Sigmoid colon (tissue), 7 donors: Measurements from ENCODE around the gene C1orf141. TPM values are rescaled to one million over a fixed set of nuclear protein-coding genes. Genes with fewer than 3 reads are reported as not detected.

Experiments used
- DNase-seq: peaks from one replicate; pipeline ENCODE4 v3.0.0-alpha.2; 2019
- H3K27ac ChIP-seq, 4 donors: fragments of 200-600 bp; sonication (generic); one replicate each; pipeline ENCODE4 v1.5.1; 2016 to 2019; ENCODE audit warnings: mild to moderate bottlenecking in 1 of 4
- H3K27me3 ChIP-seq, 3 donors: fragments of 200-600 bp; sonication (generic); one replicate each; pipeline ENCODE4 v1.5.1; 2019; ENCODE audit warnings: mild to moderate bottlenecking in 1 of 3
- H3K36me3 ChIP-seq, 4 donors: fragments of 200-600 bp; sonication (generic); one replicate each; pipeline ENCODE4 v1.5.1; 2016 to 2019
- H3K4me1 ChIP-seq, 4 donors: fragments of 200-600 bp; sonication (generic); one replicate each; pipeline ENCODE4 v1.5.1; 2017 to 2019
- H3K4me3 ChIP-seq, 4 donors: fragments of 200-600 bp; sonication (generic); one replicate each; pipeline ENCODE4 v1.5.1; 2017 to 2019; ENCODE audit warnings: mild to moderate bottlenecking in 2 of 4, moderate library complexity in 1 of 4
- H3K9me3 ChIP-seq, 4 donors: fragments of 200-600 bp in 3 of 4; sonication (generic) in 3 of 4; one replicate each; pipeline versions ENCODE4 v1.5.1 to v1.6.1; 2013 to 2019
- EP300 ChIP-seq, 4 donors: sonication (generic); formaldehyde crosslinking; IDR thresholded peaks; one replicate each; pipeline ENCODE4 v1.6.1; 2017; ENCODE audit warnings: antibody characterized with exemption in 4 of 4
- POLR2A ChIP-seq, 2 donors: fragments of 450-650 bp; IDR thresholded peaks; one replicate each; pipeline ENCODE4 v1.6.1; 2016; ENCODE audit warnings: antibody characterized with exemption in 2 of 2, mild to moderate bottlenecking in 2 of 2, moderate library complexity in 2 of 2
- POLR2AphosphoS5 ChIP-seq, 4 donors: sonication (generic); formaldehyde crosslinking; IDR thresholded peaks; one replicate each; pipeline ENCODE4 v1.6.1; 2017; ENCODE audit warnings: antibody characterized with exemption in 4 of 4
- WGBS, 2 donors: extraction: QIAGEN DNeasy Blood & Tissue Kit; methylation state at CpG; one replicate each; pipeline ENCODE4 v1.1.7; 2013; 5-methylcytosine and 5-hydroxymethylcytosine counted together
- intact Hi-C: fragments of 100-400 bp; cut with DNase I; formaldehyde crosslinking; loops from one replicate; pipeline ENCODE4 v1.15.1; 2023
- polyA plus RNA-seq, 3 donors: library from polyadenylated mRNA; stranded (reverse); fragments of 200-250 nt; gene quantifications; one replicate each; pipeline ENCODE4 v1.2.3, GENCODE V29; 2013
- total RNA-seq, 4 donors: library from RNA; depleted of rRNA; stranded (reverse); fragments of >200 nt; gene quantifications; one replicate each; pipeline ENCODE4 v1.1.0, GENCODE V29; 2016
- TF ChIP-seq, protein P1 (sequence below), 4 experiments: fragments of 450-650 bp in 3 of 4; fragments of 200-600 bp in 1 of 4; IDR thresholded peaks; one replicate each; pipeline ENCODE4 v1.5.1; 2016 to 2019; ENCODE audit warnings: antibody characterized with exemption in 4 of 4, mild to moderate bottlenecking in 3 of 4, moderate library complexity in 2 of 4
- donor health status: healthy with polysubstance abuse.
- donor health status: Bipolar disorder and iron deficiency.
- donor health status: healthy.

The C1orf141 gene
- total and polyA plus RNA-seq, 7 donors: not detected

DNA sequence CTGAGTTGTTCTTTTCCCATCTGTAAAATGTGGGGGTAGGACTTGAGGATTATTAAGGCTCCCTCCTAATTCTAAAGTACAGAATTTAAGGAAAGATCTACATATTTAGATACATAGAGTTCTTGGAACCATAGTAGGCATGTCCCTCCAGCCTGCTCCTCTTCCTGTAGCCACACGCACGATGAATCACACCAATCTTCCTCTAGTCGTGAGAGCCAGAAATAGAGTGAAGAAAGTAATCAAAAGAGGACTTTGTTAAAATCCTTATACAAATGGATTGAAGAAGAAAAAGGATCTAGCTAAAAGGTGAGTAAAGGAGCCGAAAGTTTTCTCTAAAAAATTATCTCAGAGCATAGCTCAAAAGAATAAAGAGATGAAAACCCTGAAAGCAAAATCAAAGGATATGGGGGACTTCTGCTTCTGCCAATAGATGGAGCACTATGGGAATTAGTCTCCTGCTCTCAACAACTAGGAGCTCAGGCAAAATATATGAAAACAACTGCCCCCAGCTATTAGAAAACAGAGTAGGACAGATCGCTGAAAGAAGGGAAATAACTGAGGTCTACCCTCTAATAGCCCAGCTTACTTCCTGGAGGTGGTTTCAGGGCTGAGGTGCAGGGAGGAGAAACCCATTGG is 8.5 kb downstream of the C1orf141 start:
- no peaks in the 10 kb centered on the region for H3K27me3 ChIP-seq
- H3K27ac ChIP-seq: no peak overlapping the region
- H3K36me3 ChIP-seq: no peaks in the 10 kb centered on the region
- no peaks in the 10 kb centered on the region for H3K9me3 ChIP-seq
- H3K4me3 ChIP-seq: no peak overlapping the region
- WGBS, 2 donors: 74 to 80% methylated on average over 5 of the region's 5 CpGs
- DNase-seq: no peak
- intact Hi-C loops: no loop called here
- TF ChIP-seq EP300 (IDR thresholded peaks at IDR 0.05) (no peak), POLR2A (IDR thresholded peaks at IDR 0.05) (no peak), POLR2AphosphoS5 (IDR thresholded peaks at IDR 0.05) (no peak)
- TF ChIP-seq, protein P1, sequence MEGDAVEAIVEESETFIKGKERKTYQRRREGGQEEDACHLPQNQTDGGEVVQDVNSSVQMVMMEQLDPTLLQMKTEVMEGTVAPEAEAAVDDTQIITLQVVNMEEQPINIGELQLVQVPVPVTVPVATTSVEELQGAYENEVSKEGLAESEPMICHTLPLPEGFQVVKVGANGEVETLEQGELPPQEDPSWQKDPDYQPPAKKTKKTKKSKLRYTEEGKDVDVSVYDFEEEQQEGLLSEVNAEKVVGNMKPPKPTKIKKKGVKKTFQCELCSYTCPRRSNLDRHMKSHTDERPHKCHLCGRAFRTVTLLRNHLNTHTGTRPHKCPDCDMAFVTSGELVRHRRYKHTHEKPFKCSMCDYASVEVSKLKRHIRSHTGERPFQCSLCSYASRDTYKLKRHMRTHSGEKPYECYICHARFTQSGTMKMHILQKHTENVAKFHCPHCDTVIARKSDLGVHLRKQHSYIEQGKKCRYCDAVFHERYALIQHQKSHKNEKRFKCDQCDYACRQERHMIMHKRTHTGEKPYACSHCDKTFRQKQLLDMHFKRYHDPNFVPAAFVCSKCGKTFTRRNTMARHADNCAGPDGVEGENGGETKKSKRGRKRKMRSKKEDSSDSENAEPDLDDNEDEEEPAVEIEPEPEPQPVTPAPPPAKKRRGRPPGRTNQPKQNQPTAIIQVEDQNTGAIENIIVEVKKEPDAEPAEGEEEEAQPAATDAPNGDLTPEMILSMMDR (IDR thresholded peaks at IDR 0.05): no peak
- H3K4me1 ChIP-seq: no peaks in the 10 kb centered on the region

DNA sequence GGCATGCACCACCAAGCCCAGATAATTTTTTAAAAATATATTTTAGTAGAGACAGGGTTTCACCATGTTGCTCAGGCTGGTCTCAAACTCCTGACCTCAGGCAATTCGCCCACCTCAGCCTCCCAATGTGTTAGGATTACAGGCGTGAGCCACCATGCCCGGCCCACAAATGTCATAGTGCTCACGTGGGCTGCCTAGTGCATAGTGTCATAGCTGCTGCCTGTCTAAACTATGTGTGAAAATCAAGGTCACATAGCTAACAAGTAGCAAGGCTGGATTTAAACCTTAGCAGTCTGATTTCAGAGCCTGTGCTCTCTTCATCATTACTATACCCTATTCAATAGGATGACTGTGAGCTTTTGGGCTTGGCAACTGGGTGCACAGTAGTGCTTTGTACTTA is 10.3 kb downstream of the C1orf141 start:
- no peak overlapping the region for H3K4me3 ChIP-seq

DNA sequence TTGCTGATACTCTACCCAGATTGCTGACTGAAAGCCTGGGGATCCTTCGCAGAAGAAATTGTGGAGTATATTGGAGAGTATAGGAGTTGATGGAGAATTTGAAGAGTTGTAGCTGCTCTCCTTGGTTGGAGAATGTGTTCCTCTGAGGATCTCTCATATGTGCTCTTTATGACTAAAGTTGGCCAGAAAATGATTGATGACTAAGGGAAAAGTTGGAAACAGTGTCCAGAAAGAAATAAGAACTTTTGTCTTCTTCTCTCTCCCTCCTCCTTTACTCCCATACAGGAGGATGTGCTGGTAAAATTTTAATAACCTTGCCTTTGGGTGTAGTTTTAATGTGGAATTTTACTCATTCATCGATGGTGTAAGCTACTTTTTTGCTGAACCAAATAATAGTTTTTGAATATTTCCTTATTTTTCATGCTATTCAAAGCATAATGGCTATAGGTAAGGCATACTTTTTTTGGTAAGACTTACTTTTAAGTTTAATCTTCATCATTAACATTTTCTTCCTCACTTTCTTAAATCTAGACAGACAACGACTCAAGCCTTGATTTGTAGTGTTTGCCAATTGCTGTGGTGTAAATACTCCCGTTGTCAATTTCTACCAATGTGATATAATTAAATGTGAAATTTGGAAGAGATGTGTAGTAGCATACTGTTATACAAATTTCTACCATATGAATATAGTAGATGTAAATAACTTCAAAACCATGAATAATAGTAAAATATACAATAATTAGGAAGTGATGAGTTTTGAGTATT is 13.7 kb downstream of the C1orf141 start:
- H3K9me3 ChIP-seq: no peaks in the 10 kb centered on the region
- H3K27ac ChIP-seq: no peak overlapping the region
- H3K4me1 ChIP-seq: no peaks in the 10 kb centered on the region
- H3K27me3 ChIP-seq: no peaks in the 10 kb centered on the region
- DNase-seq: no peak
- WGBS, 2 donors: 94 to 97% methylated on average over 4 of the region's 4 CpGs
- H3K4me3 ChIP-seq: no peak overlapping the region
- intact Hi-C loops: no loop called here
- no peaks in the 10 kb centered on the region for H3K36me3 ChIP-seq
- TF ChIP-seq, protein P1 (IDR thresholded peaks at IDR 0.05): no peak
- TF ChIP-seq POLR2A (IDR thresholded peaks at IDR 0.05) (no peak), POLR2AphosphoS5 (IDR thresholded peaks at IDR 0.05) (no peak), EP300 (IDR thresholded peaks at IDR 0.05) (no peak)

More for the DNA sequence above, 10.3 kb downstream of the C1orf141 start:
- TF ChIP-seq EP300 (IDR thresholded peaks at IDR 0.05) (no peak), POLR2AphosphoS5 (IDR thresholded peaks at IDR 0.05) (no peak), POLR2A (IDR thresholded peaks at IDR 0.05) (no peak)
- TF ChIP-seq, protein P1 (IDR thresholded peaks at IDR 0.05): no peak
- WGBS, 2 donors: 94% methylated on average over 4 of the region's 4 CpGs
- Histone ChIP-seq H3K4me1 (no peaks in the 10 kb centered on the region), H3K27me3 (no peaks in the 10 kb centered on the region), H3K27ac (no peak overlapping the region), H3K36me3 (no peaks in the 10 kb centered on the region), H3K9me3 (no peaks in the 10 kb centered on the region)
- intact Hi-C loops: no loop called here
- DNase-seq: no peak

DNA sequence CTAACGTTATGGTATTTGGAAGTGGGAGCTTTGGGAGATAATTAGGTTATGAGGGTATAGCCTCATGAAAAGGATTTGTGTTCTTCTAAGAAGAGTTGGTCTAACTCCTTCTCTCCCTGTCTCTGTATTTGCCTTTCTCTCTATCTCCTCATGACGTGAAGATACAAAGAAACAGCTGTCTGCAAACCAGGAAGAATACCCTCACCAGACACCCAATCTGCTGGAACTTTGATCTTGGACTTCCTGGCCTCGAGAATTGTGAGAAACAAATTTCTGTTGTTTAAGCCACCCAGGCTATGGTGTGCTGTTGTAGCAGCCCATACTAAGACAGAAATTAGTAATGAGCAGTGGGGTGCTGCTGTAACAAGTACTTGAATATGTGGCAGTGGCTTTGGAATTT is 16.1 kb downstream of the C1orf141 start:
- no peaks in the 10 kb centered on the region for H3K4me1 ChIP-seq
- intact Hi-C loops: no loop called here
- no peak overlapping the region for H3K27ac ChIP-seq
- 40 to 56% methylated on average over 3 of the region's 3 CpGs for WGBS, 2 donors
- H3K27me3 ChIP-seq: no peaks in the 10 kb centered on the region
- TF ChIP-seq EP300 (IDR thresholded peaks at IDR 0.05) (no peak), POLR2A (IDR thresholded peaks at IDR 0.05) (no peak), POLR2AphosphoS5 (IDR thresholded peaks at IDR 0.05) (no peak)
- TF ChIP-seq, protein P1 (IDR thresholded peaks at IDR 0.05): no peak
- H3K9me3 ChIP-seq: no peaks in the 10 kb centered on the region
- DNase-seq: no peak
- H3K4me3 ChIP-seq: no peak overlapping the region
- H3K36me3 ChIP-seq: no peaks in the 10 kb centered on the region
